Vagina (tissue), 2 donors: ENCODE measurements around the gene CLDN19. TPM values are rescaled to one million over a fixed set of nuclear protein-coding genes. Genes with fewer than 3 reads are reported as not detected.
"Not testable (repeated sequence)": the region's sequence is repeated elsewhere in the genome, so short reads cannot be mapped to it uniquely, and the experiment has no call there.

Source experiments
- DNase-seq, 2 donors: peaks; one replicate each; pipeline ENCODE4 v3.0.0-alpha.2; 2017; ENCODE audit errors: extremely low spot score in 2 of 2
- H3K27ac ChIP-seq: fragments of 200-600 bp; sonication (generic); one replicate; pipeline ENCODE4 v1.5.1; 2019
- H3K27me3 ChIP-seq: fragments of 200-600 bp; sonication (generic); one replicate; pipeline ENCODE4 v1.5.1; 2019
- H3K36me3 ChIP-seq, 2 donors: fragments of 200-600 bp; sonication (generic); one replicate each; pipeline ENCODE4 v1.5.1; 2017 to 2019
- H3K4me1 ChIP-seq: fragments of 200-600 bp; sonication (generic); one replicate; pipeline ENCODE4 v1.5.1; 2019
- H3K4me3 ChIP-seq, 2 donors: fragments of 200-600 bp; sonication (generic); 1 replicate in 1 of 2; 2 replicates in 1 of 2; pipeline ENCODE4 v1.5.1; 2016 to 2019
- H3K9me3 ChIP-seq: fragments of 200-600 bp; sonication (generic); one replicate; pipeline ENCODE4 v1.5.1; 2019
- CTCF ChIP-seq, 3 experiments: fragments of 450-650 bp in 2 of 3; fragments of 200-600 bp in 1 of 3; sonication (generic) in 1 of 3; IDR thresholded peaks; one replicate each; pipeline ENCODE4 v1.5.1; 2017 to 2019; ENCODE audit warnings: antibody characterized with exemption in 3 of 3, mild to moderate bottlenecking in 2 of 3, moderate library complexity in 2 of 3
- POLR2A ChIP-seq, 2 donors: fragments of 450-650 bp; IDR thresholded peaks; one replicate each; pipeline ENCODE4 v1.6.1; 2017; ENCODE audit warnings: antibody characterized with exemption in 2 of 2, mild to moderate bottlenecking in 2 of 2, moderate library complexity in 2 of 2
- POLR2AphosphoS5 ChIP-seq, 2 donors: sonication (generic); formaldehyde crosslinking; IDR thresholded peaks; one replicate each; pipeline ENCODE4 v1.9.0; 2017; ENCODE audit warnings: antibody characterized with exemption in 2 of 2, mild to moderate bottlenecking in 2 of 2, low read depth in 1 of 2; ENCODE audit not compliant: insufficient read depth in 1 of 2
- intact Hi-C: fragments of 100-400 bp; cut with DNase I; formaldehyde crosslinking; loops from one replicate; pipeline ENCODE4 v1.15.1; 2023
- total RNA-seq: library from RNA; depleted of rRNA; stranded (reverse); fragments of >200 nt; gene quantifications from one replicate; pipeline ENCODE4 v1.2.3, GENCODE V29; 2016

CLDN19 gene
- total RNA-seq, 1 donor from 2014 or later = not detected

GRCh38 chr1:42756956-42757891 is 17.2 kb upstream of the CLDN19 start:
- Histone ChIP-seq H3K4me3 (no peak overlapping the region), H3K27me3 (no peaks in the 10 kb centered on the region), H3K4me1 (peaks cover under 1% of the 10 kb centered on the region), H3K27ac (no peak overlapping the region), H3K9me3 (no peaks in the 10 kb centered on the region), H3K36me3 (peaks cover 0 to 58% of the 10 kb centered on the region in 2 donors)
- no peak for TF ChIP-seq POLR2A (IDR thresholded peaks at IDR 0.05)
- TF ChIP-seq POLR2AphosphoS5 (IDR thresholded peaks at IDR 0.05; ENCODE audit: insufficient read depth in 1 of 2, low read depth in 1 of 2) = no peak
- peak in 1 of 3 experiments; percentile 37 for TF ChIP-seq CTCF (IDR thresholded peaks at IDR 0.05)
- intact Hi-C loops = no loop called here
- DNase-seq = no peak

- Histone ChIP-seq H3K27ac (no peak overlapping the region), H3K4me1 (no peaks in the 10 kb centered on the region), H3K27me3 (no peaks in the 10 kb centered on the region), H3K4me3 (no peak overlapping the region), H3K9me3 (no peaks in the 10 kb centered on the region), H3K36me3 (peaks cover 0 to 63% of the 10 kb centered on the region in 2 donors)
- intact Hi-C loops = no loop called here
- no peak for TF ChIP-seq CTCF (IDR thresholded peaks at IDR 0.05)
- no peak for TF ChIP-seq POLR2AphosphoS5 (IDR thresholded peaks at IDR 0.05; ENCODE audit: insufficient read depth in 1 of 2, low read depth in 1 of 2)
- TF ChIP-seq POLR2A (IDR thresholded peaks at IDR 0.05) = no peak
- no peak for DNase-seq
These were observed 13.0 kb upstream of the CLDN19 start for GRCh38 chr1:42753070-42753469.

GRCh38 chr1:42752284-42752683 is 12.2 kb upstream of the CLDN19 start:
- TF ChIP-seq CTCF (IDR thresholded peaks at IDR 0.05) (no peak), POLR2A (IDR thresholded peaks at IDR 0.05) (no peak), POLR2AphosphoS5 (IDR thresholded peaks at IDR 0.05; ENCODE audit: insufficient read depth in 1 of 2, low read depth in 1 of 2) (no peak)
- Histone ChIP-seq H3K27me3 (no peaks in the 10 kb centered on the region), H3K9me3 (no peaks in the 10 kb centered on the region), H3K27ac (no peak overlapping the region), H3K36me3 (peaks cover 0 to 56% of the 10 kb centered on the region in 2 donors), H3K4me3 (no peak overlapping the region), H3K4me1 (no peaks in the 10 kb centered on the region)
- DNase-seq = no peak
- intact Hi-C loops = no loop called here

- DNase-seq, H3K9me3 ChIP-seq, H3K4me1 ChIP-seq, H3K27ac ChIP-seq, H3K4me3 ChIP-seq, H3K27me3 ChIP-seq, intact Hi-C loops: not testable (repeated sequence)
- H3K36me3 ChIP-seq = peaks cover 0 to 57% of the 10 kb centered on the region in 2 donors
These were observed 11.6 kb upstream of the CLDN19 start for GRCh38 chr1:42751511-42752070.

GRCh38 chr1:42750041-42750440 is 10.0 kb upstream of the CLDN19 start:
- no peak overlapping the region for H3K27ac ChIP-seq
- H3K4me3 ChIP-seq = no peak overlapping the region
- H3K27me3 ChIP-seq = no peaks in the 10 kb centered on the region
- no peaks in the 10 kb centered on the region for H3K4me1 ChIP-seq
- intact Hi-C loops = no loop called here
- no peak for TF ChIP-seq POLR2A (IDR thresholded peaks at IDR 0.05)
- TF ChIP-seq POLR2AphosphoS5 (IDR thresholded peaks at IDR 0.05; ENCODE audit: insufficient read depth in 1 of 2, low read depth in 1 of 2) = no peak
- no peak for TF ChIP-seq CTCF (IDR thresholded peaks at IDR 0.05)
- DNase-seq = no peak
- peaks cover 0 to 53% of the 10 kb centered on the region in 2 donors for H3K36me3 ChIP-seq
- H3K9me3 ChIP-seq = no peaks in the 10 kb centered on the region
